A673 (cell line): ENCODE measurements around the gene GNAZ.

Experiments
- CTCF ChIP-seq: fragments of 300-800, 200-600 bp; sonication (generic); conservative IDR thresholded peaks from 2 replicates; pipeline ENCODE4 v1.5.1; 2017; ENCODE audit warnings: low read depth, mild to moderate bottlenecking, antibody characterized with exemption, low read length, moderate library complexity, mixed read lengths
- EZH2 ChIP-seq: fragments of 200-600 bp; sonication (generic); IDR thresholded peaks from 2 replicates; pipeline ENCODE4 v1.6.1; 2017; ENCODE audit warnings: borderline replicate concordance, low read depth, mild to moderate bottlenecking, mixed read lengths, antibody characterized with exemption, low read length; ENCODE audit not compliant: poor library complexity, severe bottlenecking

- TF ChIP-seq EZH2: no peak
- no peak for TF ChIP-seq CTCF
These were observed 31.8 kb downstream of the GNAZ start for GRCh38 chr22:23102002-23102655.
